WTC11 (cell line): ENCODE data around the gene ZNF669.

Experiments
- CTCF ChIP-seq: fragments of 200-600 bp; IDR thresholded peaks from 2 replicates; pipeline ENCODE4 v1.8.0; 2022; ENCODE audit warnings: antibody characterized with exemption
- ETV6 ChIP-seq: sonication (generic); formaldehyde crosslinking; IDR thresholded peaks from 2 replicates; pipeline ENCODE4 v1.8.1; 2022; ENCODE audit warnings: mild to moderate bottlenecking, missing genetic modification reagents
- GABPB1 ChIP-seq: sonication (generic); formaldehyde crosslinking; IDR thresholded peaks from 2 replicates; pipeline ENCODE4 v1.8.1; 2023; ENCODE audit warnings: mild to moderate bottlenecking, missing genetic modification reagents
- NR2C2 ChIP-seq: sonication (generic); formaldehyde crosslinking; IDR thresholded peaks from 2 replicates; pipeline ENCODE4 v1.8.0; 2022; ENCODE audit warnings: mild to moderate bottlenecking, missing genetic modification reagents
- SMAD4 ChIP-seq: sonication (generic); formaldehyde crosslinking; IDR thresholded peaks from 2 replicates; pipeline ENCODE4 v1.8.0; 2022; ENCODE audit warnings: mild to moderate bottlenecking, missing genetic modification reagents
- USF1 ChIP-seq: sonication (generic); formaldehyde crosslinking; IDR thresholded peaks from 2 replicates; pipeline ENCODE4 v1.8.0; 2022; ENCODE audit warnings: mild to moderate bottlenecking, missing genetic modification reagents
- ZNF416 ChIP-seq: fragments of 250-450 bp; sonication (Bioruptor Pico); IDR thresholded peaks from 2 replicates; pipeline ENCODE4 v1.9.0; 2021; ENCODE audit warnings: mild to moderate bottlenecking, inconsistent platforms

DNA sequence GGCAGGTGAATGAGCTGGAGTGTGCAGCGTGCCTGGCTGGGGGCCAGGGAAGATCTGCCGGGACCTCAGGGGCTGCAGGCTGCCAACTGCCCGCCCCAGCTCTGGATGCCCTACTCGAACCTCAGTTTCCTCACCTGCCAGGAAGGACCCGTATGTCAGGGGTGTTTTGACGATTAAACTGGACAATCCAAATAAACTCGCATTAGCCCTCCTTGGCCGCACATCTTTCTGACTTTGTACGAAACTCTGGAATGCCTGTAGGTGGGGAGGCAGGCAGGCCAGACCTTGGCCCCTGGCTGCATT lies 8.3 kb upstream of the ZNF669 start:
- TF ChIP-seq CTCF (no peak), ZNF416 (CRISPR knock-in tag) (no peak), NR2C2 (CRISPR knock-in tag) (no peak), GABPB1 (CRISPR knock-in tag) (no peak; the same call in 1 of the 2 replicates), USF1 (CRISPR knock-in tag) (no peak), ETV6 (CRISPR knock-in tag) (no peak), SMAD4 (no peak)
